ENCODE measurements around the gene MOSMO. TPM values are rescaled to one million over a fixed set of nuclear protein-coding genes. Genes with fewer than 3 reads are reported as not detected.

Gene MOSMO
- polyA plus RNA-seq, 1 of the 3 experiments (the other 2 are of a cell fraction): 8.0 TPM

DNA sequence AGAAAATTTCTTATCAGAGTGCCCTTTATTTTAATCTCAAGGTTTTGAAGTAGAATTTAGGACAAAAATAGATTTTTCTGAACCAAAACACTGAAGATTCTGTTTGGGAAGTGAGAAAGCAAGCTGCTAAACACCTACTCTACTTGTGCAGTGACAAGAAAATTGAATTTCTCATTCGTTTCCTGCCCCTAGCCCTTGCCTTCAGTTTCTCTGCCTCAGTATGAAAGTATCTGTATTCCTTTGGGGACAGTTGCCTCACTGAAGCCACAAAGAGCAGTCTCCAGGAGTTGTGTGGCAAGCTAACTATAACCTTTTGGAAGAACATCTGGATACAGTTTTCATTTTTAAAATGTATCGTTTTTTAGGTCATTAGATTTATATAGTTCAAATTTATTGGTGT lies 19.7 kb downstream of the MOSMO start:
- no peak for TF ChIP-seq EZH2phosphoT487 (IDR thresholded peaks at IDR 0.05; ENCODE audit: borderline replicate concordance, low read depth)
- TF ChIP-seq YY1 (IDR thresholded peaks at IDR 0.05; ENCODE audit: low read depth): no peak
- no peak for TF ChIP-seq RFX5 (IDR thresholded peaks at IDR 0.05; ENCODE audit: low read length)
- no peak for TF ChIP-seq ELF1 (IDR thresholded peaks at IDR 0.05)
- no peak for TF ChIP-seq GABPA (IDR thresholded peaks at IDR 0.05; ENCODE audit: low read depth)
- no peak for TF ChIP-seq CHD2 (IDR thresholded peaks at IDR 0.05; ENCODE audit: low read length, partially characterized antibody)
- TF ChIP-seq MXI1 (IDR thresholded peaks at IDR 0.05; ENCODE audit: low read depth, low read length): no peak
- TF ChIP-seq, protein P1, sequence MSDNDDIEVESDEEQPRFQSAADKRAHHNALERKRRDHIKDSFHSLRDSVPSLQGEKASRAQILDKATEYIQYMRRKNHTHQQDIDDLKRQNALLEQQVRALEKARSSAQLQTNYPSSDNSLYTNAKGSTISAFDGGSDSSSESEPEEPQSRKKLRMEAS (IDR thresholded peaks at IDR 0.05; ENCODE audit: low read depth): no peak
- TF ChIP-seq NRF1 (IDR thresholded peaks at IDR 0.05; ENCODE audit: low read depth, low read length): no peak
- no peak for TF ChIP-seq TEAD4 (IDR thresholded peaks at IDR 0.05; ENCODE audit: borderline replicate concordance, insufficient read depth)
- TF ChIP-seq SIN3A (IDR thresholded peaks at IDR 0.05; ENCODE audit: borderline replicate concordance, low read depth, low read length): no peak
- TF ChIP-seq POLR2AphosphoS5 (IDR thresholded peaks at IDR 0.05; ENCODE audit: low read depth, low read length): no peak
- no peak for TF ChIP-seq EP300 (IDR thresholded peaks at IDR 0.05; ENCODE audit: borderline replicate concordance in 1 of 2, low read depth in 1 of 2, low read length in 1 of 2)
- TF ChIP-seq, protein P2, sequence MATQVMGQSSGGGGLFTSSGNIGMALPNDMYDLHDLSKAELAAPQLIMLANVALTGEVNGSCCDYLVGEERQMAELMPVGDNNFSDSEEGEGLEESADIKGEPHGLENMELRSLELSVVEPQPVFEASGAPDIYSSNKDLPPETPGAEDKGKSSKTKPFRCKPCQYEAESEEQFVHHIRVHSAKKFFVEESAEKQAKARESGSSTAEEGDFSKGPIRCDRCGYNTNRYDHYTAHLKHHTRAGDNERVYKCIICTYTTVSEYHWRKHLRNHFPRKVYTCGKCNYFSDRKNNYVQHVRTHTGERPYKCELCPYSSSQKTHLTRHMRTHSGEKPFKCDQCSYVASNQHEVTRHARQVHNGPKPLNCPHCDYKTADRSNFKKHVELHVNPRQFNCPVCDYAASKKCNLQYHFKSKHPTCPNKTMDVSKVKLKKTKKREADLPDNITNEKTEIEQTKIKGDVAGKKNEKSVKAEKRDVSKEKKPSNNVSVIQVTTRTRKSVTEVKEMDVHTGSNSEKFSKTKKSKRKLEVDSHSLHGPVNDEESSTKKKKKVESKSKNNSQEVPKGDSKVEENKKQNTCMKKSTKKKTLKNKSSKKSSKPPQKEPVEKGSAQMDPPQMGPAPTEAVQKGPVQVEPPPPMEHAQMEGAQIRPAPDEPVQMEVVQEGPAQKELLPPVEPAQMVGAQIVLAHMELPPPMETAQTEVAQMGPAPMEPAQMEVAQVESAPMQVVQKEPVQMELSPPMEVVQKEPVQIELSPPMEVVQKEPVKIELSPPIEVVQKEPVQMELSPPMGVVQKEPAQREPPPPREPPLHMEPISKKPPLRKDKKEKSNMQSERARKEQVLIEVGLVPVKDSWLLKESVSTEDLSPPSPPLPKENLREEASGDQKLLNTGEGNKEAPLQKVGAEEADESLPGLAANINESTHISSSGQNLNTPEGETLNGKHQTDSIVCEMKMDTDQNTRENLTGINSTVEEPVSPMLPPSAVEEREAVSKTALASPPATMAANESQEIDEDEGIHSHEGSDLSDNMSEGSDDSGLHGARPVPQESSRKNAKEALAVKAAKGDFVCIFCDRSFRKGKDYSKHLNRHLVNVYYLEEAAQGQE (IDR thresholded peaks at IDR 0.05; ENCODE audit: low read depth, low read length): no peak
- TF ChIP-seq TCF12 (IDR thresholded peaks at IDR 0.05): no peak
- no peak for TF ChIP-seq FOXM1 (IDR thresholded peaks at IDR 0.05; ENCODE audit: low read depth)
- TF ChIP-seq, protein P3, sequence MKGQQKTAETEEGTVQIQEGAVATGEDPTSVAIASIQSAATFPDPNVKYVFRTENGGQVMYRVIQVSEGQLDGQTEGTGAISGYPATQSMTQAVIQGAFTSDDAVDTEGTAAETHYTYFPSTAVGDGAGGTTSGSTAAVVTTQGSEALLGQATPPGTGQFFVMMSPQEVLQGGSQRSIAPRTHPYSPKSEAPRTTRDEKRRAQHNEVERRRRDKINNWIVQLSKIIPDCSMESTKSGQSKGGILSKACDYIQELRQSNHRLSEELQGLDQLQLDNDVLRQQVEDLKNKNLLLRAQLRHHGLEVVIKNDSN (IDR thresholded peaks at IDR 0.05; ENCODE audit: borderline replicate concordance, low read depth): no peak
- Histone ChIP-seq H3K9ac (no peak overlapping the region), H3K9me2 (no peaks in the 10 kb centered on the region), H3K27me3 (ENCODE audit: insufficient read depth) (no peaks in the 10 kb centered on the region), H3F3A (replicated peaks; ENCODE audit: insufficient read depth) (peaks cover 12% of the 10 kb centered on the region), H3K36me3 (replicated peaks in 1 of 2; ENCODE audit: control insufficient read depth in 1 of 2, insufficient read depth in 2 of 2, low read length in 1 of 2) (peaks cover 0 to 15% of the 10 kb centered on the region in 2 experiments), H3K4me2 (no peak overlapping the region), H3K27ac (ENCODE audit: low read depth in 2 of 2, low read length in 1 of 2) (no peak overlapping the region), H3K9me3 (no peaks in the 10 kb centered on the region), H4K20me1 (ENCODE audit: insufficient read depth) (peaks cover 18% of the 10 kb centered on the region), H3K4me1 (ENCODE audit: control insufficient read depth in 1 of 2, insufficient read depth in 2 of 2, low read depth in 1 of 2, low read length in 1 of 2) (peaks cover 0 to 17% of the 10 kb centered on the region in 2 experiments; a peak in 1 of 4 replicates), H2AFZ (ENCODE audit: low read depth) (no peak overlapping the region), H3K79me2 (ENCODE audit: insufficient read depth) (peaks cover 77% of the 10 kb centered on the region), H3K4me3 (ENCODE audit: low read depth in 2 of 2, low read length in 1 of 2) (no peak overlapping the region)
- ChIA-PET POLR2A (no interaction called here), CTCF (no interaction called here)
- 79% methylated on average over 2 of the region's 2 CpGs for WGBS (ENCODE audit: low lambda C conversion rate)
- DNase-seq: no peak
